ENCODE data around the gene MAP3K5.

DNA sequence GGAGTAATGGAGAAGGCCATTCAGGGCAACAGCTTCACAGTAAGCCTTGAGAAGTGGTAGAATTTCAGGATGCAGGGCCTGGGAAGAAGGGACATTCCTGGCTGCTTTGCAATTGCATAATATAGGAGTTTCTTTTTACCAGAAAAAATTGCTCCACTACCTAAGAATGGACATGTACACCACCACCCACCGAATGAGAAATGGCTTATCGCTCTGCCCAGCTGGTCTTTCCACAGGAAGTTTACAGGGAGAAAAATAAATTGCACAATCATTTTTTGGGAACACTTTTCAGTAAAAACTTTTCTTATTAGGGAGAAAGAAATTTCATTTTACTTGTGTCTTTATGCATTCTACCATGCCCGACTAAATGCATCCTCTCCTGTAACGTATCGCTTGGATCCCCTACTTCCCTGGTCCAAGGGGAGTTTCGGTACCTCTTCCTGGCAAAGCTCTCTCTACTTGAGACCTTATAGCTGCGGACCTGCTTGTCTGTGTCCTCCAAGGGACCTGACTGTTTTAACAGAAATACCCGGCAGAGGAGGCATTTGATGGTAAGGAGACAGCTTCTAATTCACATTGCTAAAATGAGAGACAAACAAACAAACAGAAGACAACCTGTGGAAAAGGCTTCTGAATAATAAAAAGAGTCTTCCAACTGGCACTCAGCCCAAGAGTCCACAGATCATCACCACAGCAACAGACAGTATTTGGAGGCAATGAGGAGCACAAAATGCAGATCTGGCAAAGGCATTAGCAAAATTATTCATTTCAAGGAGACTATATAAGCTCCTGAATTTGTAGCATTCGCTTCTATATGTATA lies 54.2 kb downstream of the MAP3K5 start:
- TF ChIP-seq, protein P1, sequence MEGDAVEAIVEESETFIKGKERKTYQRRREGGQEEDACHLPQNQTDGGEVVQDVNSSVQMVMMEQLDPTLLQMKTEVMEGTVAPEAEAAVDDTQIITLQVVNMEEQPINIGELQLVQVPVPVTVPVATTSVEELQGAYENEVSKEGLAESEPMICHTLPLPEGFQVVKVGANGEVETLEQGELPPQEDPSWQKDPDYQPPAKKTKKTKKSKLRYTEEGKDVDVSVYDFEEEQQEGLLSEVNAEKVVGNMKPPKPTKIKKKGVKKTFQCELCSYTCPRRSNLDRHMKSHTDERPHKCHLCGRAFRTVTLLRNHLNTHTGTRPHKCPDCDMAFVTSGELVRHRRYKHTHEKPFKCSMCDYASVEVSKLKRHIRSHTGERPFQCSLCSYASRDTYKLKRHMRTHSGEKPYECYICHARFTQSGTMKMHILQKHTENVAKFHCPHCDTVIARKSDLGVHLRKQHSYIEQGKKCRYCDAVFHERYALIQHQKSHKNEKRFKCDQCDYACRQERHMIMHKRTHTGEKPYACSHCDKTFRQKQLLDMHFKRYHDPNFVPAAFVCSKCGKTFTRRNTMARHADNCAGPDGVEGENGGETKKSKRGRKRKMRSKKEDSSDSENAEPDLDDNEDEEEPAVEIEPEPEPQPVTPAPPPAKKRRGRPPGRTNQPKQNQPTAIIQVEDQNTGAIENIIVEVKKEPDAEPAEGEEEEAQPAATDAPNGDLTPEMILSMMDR (IDR thresholded peaks at IDR 0.05; ENCODE audit: low read length) = no peak
- no peak for TF ChIP-seq EZH2 (IDR thresholded peaks at IDR 0.05; ENCODE audit: borderline replicate concordance, low read length)

Measured in OCI-LY1 (cell line).